HG03064 (cell line): ENCODE measurements around the gene ABCD3.
"Not testable (repeated sequence)": the region's sequence is repeated elsewhere in the genome, so short reads cannot be mapped to it uniquely, and the experiment has no call there.

Source experiments
- ATAC-seq: cut with Tn5 transposase; IDR thresholded peaks from one replicate; pipeline ENCODE4 v1.9.1; 2021; ENCODE audit warnings: low read depth; ENCODE audit not compliant: unreplicated experiment

Gene ABCD3

DNA sequence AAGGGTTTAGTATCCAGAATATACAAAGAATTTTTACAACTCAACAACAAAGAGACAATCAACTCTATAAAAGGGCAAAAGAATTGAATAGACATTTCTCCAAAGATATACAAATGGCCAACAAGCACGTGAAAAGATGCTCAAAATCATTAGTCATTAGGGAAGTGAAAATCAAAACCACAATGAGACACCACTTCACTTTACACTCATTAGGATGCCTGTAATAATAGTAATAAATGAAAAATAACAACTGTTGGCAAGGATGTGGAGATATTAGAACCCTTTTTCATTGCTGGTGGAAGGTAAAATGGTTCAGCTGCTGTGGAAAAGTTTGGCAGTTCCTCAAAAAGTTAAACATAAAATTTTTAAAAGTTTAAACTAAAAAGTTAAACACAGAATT is 7.0 kb upstream of the ABCD3 start:
- ATAC-seq = no peak

DNA sequence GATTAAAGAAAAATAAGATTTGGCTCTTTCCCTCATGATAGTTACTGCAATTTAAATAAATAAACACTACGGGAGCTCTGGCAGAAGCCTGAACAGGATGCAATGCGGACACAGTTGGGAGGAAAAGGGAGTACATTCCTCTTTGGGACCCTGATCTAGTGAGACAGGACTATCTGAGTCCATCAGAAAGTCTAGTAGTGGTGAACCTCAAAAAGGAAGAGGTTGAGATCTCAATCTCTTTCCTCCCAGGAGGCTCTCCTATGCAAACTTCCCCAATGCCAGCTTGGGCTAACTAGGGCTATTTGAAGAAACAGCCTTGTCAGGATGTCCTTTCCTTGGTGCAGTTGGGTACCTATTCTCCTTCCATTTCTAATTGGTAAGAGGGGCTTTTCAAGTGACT is 4.9 kb upstream of the ABCD3 start:
- ATAC-seq = no peak

DNA sequence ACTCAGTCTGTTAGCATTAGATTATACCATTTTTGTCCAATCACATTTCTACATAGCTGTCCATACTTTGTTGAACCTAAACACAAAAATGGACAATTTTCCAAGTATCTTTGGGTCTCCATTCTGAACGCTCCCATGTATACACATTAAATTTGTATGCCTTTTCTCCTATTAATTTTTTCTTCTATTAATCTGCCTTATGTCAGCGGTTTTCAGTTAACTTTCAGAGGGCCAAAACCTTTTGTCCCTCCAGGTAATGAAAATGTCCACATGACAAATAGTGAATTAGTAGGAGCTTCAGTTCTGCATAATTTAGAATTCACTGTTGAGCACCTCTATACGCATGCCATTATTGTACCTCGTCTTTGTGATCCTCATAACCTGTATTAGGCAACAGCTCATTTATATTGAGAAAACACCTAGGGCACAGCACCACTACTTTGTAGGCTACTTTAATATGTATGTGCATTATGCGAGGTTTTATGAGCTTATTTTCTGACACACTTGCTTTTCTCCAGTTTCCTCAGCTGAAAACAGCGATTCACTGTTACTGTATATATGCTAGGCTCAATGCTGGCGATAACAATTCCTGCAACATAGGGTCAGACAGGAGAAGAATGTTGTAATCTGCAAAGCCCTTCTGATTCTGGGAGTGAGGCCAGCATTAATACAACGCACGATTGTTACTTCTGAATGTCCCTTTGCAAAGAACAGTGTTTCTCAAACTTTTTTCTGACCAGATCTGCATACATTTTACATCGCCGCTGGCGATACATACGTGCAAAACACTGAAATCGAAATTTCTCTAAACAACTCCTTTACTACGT is 1.1 kb upstream of the ABCD3 start:
- no peak for ATAC-seq

DNA sequence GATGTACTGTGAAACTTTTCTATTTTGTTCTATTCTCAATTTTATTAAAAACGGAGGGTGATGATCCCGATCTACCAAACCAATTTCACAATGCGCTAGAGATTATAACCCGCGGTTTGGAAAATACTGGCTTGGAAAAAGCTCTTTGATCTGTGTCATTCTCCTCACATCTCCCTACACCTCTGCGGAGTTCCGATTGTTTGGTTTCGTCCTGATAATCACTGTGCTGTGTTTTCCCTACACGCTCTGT is 536 bp upstream of the ABCD3 start:
- no peak for ATAC-seq

DNA sequence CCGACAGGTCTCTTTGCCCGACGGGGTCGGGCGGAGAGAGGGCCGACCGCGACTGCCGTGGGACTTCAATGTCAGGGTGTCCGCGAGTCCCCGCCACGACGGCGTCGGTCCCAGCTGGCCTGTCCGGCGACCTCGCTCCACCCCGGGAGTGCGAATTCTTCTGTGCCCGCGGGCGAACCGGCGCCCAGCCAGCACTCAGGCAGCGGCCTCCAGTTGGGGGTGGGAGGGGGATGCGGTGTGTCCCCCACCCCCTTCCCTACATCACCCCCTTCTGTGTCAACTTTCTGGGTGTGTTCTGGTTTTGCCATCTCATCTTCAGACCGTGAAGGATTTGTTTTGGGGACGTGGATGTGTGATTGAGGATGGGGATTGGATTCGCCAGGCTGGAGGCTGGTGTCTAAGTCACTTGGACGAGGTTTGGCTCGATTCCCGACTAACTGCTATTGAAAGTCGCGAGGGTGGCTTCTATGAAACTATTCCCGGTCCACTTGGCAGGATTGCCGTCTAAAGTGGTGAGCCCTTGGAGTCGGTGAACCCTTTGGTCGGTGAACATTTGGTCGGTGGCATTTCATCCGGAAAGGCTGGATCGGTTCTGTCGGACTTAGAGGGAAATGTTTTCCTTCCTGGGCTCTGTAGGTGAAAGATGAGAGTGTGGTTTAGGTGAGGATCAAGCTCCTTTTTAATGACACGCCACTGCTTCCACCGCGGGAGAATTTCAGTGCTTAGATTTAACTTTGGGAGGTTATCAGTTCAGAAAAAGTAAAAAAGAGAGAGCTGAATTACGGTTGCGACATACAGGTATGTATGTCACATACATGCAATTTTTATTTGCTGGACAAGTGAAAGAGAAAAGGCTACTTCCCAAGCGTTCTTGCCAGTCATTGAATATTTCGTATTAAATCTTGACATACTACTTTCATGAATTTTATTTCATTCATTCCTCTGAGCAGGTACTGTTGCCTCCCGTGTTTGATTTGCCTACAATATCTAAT is 771 bp downstream of the ABCD3 start:
- peak; percentile 37 for ATAC-seq

DNA sequence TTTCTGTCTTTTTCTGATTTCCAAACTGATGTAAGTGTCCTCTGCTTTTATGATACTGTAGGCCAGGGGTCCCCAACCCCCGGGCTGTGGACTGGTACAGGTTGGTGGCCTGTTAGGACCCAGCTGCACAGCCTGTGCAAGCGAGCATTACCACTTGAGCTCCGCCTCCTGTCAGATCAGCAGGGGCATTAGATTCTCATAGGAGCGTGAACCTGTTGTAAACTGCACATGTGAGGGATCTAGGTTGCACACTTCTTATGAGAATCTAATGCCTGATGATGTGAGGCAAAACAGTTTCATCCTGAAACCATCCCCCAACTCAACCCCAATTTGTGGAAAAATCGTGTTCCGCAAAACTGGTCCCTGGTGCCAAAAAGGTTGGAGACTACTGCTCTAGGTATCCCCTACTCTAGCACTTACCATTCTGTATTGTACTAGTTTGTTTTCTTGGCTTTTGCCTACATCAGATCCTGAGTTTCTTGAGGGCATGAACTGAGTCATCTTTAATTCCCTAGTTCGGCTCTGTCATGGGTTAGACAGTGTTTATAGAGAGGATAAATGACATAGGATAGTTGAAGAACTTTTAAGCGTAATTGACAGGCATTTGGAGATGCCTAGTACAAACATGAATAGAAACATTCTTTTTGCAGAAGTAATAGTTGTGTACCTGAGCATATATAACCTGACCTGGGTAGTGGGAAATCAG is 4.1 kb downstream of the ABCD3 start:
- ATAC-seq = no peak

DNA sequence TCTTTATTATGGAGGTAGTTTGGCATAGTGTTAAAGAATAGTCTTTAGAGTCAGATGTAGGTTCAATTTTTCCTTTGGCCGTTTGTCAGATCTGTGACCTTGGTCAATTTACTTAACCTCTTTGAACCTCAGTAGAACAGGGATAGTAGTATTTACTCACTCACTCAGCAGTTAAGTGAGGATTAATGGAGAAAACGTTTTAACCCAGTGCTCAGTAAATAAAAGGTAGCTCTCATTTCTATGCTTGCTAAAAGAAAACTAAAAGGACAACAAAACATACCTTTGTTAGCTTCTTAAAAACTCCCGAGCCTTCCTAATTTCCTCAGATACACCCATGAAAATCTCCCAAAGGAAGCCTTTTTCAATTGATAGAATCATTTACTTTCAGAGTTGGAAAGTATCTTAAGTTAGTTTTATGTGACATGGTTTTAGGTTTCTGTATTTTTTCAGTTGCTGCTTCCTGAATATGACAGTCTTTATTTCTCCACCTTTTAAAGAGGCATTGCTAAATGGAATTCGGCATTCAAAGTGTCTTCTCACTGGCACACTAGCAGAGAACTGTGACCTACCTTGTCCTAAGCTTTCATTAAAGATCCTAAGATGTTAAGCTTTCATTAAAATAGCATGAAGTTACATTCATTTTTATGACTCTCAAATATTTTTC is 7.8 kb downstream of the ABCD3 start:
- ATAC-seq = no peak

DNA sequence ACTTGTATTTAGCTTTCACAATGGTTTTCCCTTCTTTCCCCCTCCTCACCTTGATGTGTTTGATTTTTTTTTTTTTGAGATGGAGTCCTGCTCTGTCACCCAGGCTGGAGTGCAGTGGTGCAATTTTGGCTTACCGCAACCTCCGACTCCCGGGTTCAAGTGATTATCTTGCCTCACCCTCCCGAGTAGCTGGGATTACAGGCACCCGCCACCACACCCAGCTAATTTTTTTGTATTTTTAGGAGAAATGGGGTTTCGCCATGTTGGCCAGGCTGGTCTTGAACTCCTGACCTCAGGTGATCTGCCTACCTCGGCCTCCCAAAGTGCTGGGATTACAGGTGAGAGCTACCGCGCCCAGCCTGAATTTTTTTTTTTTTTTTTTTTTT is 8.3 kb downstream of the ABCD3 start:
- not testable (repeated sequence) for ATAC-seq

DNA sequence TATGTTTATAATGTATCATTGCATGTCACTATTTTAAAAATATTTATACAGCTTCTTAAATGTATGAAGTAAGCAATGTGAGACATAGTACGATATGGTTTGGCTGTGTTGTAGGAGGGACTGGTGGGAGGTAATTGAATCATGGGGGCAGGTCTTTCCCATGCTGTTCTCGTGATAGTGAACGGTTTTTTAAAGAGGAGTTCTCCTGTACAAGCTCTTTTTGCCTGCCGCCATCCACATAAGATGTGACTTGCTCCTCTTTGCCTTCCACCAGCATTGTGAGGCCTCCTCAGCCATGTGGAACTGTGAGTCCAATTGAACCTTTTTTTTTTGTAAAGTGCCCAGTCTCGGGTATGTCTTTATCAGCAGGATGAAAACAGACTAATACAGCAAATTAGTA is 10.3 kb downstream of the ABCD3 start:
- ATAC-seq = no peak

DNA sequence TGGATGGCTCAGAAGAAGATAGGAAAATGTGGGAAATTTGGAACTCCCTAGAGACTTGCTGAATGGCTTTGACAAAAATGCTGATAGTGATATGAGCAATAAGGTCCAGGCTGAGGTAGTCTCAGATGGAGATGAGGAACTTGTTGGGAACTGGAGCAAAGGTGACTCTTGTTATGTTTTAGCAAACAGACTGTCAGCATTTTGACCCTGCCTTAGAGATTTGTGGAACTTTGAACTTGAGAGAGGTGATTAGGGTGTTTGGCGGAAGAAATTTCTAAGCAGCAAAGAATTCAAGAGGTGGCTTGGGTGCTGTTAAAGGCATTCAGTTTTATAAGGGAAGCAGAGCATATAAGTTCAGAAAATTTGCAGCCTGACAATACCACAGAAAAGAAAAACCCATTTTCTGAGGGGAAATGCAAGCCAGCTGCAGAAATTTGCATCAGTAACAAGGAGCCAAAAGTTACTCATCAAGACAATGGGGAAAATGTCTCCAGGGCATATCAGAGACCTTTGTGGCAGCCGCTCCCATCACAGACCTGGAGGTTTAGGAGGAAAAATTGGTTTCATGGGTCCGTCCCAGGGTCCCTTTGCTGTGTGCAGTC is 10.8 kb downstream of the ABCD3 start:
- ATAC-seq = not testable (repeated sequence)

DNA sequence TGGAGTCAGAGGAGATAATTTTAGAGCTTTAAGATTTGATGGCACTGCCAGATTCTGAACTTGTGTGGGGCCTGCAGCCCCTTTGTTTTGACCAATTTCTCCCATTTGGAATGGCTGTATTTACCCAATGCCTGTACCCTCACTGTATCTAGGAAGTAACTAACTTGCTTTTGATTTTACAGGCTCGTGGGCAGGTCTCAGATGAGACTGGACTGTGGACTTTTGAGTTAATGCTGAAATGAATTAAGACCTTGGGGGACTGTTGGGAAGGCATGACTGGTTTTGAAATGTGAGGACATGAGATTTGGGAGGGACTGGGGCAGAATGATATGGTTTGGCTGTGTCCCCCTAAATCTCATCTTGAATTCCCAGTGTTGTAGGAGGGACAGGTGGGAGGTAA is 11.9 kb downstream of the ABCD3 start:
- ATAC-seq = not testable (repeated sequence)

DNA sequence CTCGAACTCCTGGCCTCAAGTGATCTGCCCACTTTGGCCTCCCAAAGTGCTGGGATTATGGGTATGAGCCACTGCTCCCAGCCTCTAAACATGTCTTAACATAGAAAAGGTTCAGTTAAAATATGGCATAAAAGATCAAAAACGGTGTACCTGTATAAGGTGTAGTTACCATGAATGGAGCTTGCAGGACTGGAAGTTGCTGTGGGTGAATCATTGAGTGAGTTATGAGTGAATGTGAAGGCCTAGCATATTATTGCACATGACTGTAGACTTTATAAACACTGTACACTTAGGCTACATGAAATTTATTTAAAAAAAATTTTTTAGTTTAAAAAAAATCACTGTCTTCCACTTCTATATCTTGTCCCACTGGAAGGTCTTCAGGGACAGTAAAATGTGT is 15.7 kb downstream of the ABCD3 start:
- ATAC-seq = no peak

DNA sequence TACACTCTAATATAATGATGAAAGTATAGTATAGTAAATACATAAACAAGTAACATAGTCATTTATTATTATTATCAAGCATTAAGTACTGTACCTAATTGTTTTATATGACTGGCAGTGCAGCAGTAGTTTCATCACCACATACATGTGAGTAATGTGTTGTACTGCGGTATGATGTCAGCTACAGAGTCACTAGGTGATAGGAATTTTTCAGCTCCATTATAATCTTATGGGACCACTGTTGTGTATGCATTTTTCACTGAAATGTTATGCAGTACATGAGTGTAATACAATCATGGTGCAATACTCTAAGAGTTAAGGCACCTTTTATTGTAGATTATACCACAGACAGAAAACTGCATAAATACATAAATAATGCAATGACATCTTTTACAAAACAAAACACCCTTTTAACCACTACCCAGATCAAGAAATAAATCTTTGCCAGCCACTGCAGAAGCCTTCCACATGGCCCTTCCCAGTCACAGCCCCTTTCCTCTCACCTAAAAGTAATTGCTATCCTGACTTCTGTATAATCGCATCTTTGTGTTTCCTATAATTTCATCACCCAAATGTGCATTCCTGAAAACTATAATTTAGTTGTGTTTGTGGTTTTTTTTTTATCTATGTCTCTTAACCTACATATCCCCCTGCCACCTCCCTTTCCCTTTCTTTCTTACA is 16.3 kb downstream of the ABCD3 start:
- no peak for ATAC-seq

DNA sequence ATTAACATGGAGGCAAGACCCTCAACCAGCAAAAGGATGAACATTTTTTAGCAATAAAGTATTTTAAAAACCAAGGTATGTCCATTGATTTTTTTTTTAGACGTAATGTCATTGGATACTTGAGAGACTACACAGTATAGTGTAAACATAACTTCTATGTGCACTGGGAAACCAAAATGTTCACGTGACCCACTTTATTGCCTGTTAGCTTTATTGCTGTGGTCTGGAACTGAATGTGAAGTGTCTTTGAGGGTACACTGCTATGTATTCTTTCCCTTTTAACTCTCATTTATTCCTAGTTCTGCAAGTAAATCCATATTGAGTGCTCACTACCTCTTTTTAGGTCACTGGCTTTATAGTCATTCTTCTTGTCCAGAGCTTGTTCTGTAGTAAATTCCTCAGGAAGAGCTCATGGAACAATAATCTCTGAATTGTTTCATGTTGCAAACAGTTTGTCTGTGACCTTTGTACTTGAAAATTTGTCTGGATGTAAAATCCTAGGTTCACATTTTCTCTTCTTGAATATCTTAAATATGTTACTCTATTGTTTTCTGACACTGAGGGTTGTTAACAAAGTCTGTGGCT is 20.6 kb downstream of the ABCD3 start:
- ATAC-seq = no peak

DNA sequence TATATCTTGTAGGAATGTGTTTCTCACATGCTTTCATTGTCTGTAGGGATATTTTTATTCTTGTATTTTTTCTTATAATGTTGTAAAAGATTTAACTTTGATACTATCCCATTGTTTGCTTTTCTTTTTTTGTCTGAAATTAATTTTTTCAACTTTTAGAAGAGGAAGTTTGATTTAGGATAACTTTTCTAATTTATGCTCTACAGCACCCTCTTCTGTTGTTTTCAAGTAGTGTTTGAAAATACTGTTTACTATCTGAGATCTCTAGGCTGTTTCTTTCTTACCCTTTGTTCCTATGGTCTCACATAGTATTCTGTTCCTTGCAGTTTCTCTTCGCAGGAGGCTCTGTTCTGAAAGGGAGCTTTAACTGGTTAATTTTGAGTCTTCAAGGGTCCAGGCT is 21.9 kb downstream of the ABCD3 start:
- no peak for ATAC-seq

DNA sequence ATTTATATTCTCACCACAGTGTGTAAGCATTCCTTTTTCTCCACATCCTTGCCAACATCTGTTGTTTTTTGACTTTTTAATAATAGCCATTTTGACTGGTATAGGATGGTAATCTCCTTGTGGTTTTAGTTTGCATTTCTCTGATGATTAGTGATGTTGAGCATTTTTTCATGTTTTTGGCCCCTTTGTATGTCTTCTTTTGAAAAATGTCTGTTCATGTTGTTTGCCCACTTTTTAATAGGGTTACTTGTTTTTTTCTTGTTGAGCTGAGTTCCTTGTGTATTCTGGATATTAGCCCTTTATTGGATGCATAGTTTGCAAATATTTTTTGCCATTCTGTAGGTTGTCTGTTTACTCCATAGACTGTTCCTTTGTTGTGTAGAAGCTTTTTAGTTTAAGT is 24.9 kb downstream of the ABCD3 start:
- not testable (repeated sequence) for ATAC-seq

DNA sequence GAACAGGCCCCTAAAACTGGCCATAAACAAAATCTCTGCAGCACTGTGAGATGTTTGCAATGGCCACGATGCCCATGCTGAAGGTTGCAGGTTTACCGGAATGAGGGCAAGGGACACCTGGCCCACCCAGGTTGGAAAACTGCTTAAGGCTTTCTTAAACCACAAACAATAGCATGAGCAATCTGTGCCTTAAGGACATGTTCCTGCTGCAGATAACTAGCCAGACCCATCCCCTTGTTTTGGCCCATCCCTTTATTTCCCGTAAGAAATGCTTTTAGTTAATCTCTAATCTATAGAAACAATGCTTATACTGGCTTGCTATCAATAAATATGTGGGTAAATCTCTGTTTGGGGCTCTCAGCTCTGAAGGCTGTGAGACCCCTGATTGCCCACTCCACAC is 26.6 kb downstream of the ABCD3 start:
- not testable (repeated sequence) for ATAC-seq

DNA sequence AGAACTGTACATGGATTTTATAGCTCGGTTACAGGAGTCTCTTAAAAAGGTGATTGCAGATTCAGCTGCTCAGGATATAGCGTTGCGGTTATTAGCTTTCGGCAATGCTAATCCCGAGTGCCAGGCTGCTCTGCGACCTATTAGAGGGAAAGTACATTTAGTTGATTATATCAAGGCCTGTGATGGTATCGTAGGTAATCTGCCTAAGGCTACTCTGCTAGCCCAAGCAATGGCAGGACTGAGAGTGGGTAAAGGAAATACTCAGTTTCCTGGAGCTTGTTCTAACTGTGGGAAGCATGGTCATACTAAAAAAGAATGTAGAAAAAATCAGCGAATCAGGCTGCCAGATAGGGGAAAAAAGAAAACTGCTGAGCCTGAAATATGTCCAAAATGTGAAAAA is 27.5 kb downstream of the ABCD3 start:
- ATAC-seq = not testable (repeated sequence)

DNA sequence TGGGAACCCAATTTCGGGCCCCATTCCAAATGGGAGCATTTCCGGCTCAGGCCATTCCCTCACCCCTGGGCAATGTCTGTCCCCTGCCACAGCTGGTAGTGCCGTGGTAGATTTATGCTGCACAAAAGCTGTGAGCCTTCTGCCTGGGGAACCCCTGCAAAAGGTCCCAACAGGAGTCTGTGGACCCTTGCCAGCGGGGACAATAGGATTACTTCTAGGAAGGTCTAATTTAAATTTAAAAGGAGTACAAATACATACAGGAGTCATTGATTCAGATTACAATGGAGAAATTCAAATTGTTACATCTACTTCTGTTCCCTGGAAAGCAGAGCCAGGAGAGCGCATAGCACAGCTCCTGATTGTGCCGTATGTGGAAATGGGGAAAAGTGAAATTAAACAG is 28.0 kb downstream of the ABCD3 start:
- not testable (repeated sequence) for ATAC-seq
